Cardiac fibroblast (primary cell): ENCODE measurements around the gene CSTPP1.
"Not testable (repeated sequence)": the region's sequence is repeated elsewhere in the genome, so short reads cannot be mapped to it uniquely, and the experiment has no call there.

Experiments
- DNase-seq, 2 donors: peaks; one replicate each; pipeline versions ENCODE4 v3.0.0 to v3.0.0-alpha.2; 2010; ENCODE audit warnings: low read depth in 2 of 2
- H3K4me3 ChIP-seq, 2 donors: replicated peaks in 1 of 2; 1 replicate in 1 of 2; 2 replicates in 1 of 2; pipeline ENCODE4 v1.5.1; 2011; ENCODE audit warnings: low read depth in 2 of 2, low read length in 2 of 2, mild to moderate bottlenecking in 2 of 2, moderate library complexity in 1 of 2
- TF ChIP-seq, protein P1 (sequence below): IDR thresholded peaks from one replicate; pipeline ENCODE4 v1.5.1; 2011; ENCODE audit warnings: low read depth, mild to moderate bottlenecking, low read length, inconsistent platforms

The CSTPP1 gene

DNA sequence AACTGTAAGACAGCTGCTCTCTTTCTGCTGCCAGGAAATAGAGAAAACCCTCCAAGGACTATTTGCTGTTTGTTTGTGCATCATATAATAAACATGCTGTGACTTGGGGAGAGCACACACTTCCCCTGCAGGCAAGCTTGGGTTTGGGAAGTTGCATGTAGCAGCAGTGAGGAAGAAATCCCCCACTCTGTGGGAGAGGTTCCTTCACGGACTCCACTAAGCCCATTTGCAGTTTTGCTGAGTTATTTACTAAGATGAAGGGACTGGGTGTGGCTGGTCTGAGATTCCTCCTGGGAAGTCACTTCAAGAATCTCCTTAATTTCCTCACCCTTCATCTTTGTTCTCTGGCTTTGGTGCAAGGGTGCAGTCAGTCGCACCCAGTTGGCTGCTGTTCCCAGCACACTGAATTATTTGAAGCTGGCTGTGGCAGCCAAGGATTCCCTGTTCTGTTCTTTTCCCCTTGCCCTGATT is 135.3 kb downstream of the CSTPP1 start:
- DNase-seq: peak in 1 of 2 donors; percentile 18
- no peak overlapping the region for H3K4me3 ChIP-seq
- TF ChIP-seq, protein P1, sequence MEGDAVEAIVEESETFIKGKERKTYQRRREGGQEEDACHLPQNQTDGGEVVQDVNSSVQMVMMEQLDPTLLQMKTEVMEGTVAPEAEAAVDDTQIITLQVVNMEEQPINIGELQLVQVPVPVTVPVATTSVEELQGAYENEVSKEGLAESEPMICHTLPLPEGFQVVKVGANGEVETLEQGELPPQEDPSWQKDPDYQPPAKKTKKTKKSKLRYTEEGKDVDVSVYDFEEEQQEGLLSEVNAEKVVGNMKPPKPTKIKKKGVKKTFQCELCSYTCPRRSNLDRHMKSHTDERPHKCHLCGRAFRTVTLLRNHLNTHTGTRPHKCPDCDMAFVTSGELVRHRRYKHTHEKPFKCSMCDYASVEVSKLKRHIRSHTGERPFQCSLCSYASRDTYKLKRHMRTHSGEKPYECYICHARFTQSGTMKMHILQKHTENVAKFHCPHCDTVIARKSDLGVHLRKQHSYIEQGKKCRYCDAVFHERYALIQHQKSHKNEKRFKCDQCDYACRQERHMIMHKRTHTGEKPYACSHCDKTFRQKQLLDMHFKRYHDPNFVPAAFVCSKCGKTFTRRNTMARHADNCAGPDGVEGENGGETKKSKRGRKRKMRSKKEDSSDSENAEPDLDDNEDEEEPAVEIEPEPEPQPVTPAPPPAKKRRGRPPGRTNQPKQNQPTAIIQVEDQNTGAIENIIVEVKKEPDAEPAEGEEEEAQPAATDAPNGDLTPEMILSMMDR: no peak

DNA sequence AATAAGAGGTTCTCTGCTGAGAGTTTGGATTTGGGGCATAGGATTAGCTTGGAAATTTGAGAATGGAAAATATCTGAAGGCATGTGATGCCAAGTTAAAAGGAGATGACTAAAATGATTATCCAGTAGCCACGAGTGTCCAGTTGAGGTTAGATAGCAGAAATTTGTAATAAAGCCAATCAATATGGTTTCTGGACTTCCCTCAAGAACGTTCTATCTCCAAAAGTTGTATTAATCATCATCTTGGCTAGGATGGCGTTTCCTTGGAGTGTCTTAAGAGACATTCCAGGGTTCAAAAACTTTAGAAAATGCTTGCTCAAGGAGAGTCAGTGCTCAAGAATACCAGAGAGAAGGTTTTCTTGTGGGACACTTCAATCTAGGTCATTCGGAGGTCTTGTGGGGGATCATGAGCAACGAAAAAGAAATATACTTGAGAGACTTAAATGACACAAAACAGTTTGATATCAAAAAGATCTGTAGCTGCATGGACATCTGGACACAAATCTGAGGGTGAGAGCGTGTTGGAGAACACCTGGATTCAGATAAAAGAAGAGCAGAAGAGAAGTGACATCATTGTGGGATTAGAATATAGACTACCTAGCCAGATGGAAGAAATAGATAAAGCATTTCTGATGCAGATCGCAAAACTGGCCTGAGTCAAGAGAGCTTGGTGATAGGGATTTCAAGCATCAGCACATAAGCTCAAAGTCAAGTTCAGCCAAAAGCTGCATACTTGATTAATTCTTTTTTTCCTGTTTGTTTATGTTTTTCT is 142.4 kb downstream of the CSTPP1 start:
- H3K4me3 ChIP-seq: no peak overlapping the region
- TF ChIP-seq, protein P1: no peak
- DNase-seq: peak; percentile 10 to 55

DNA sequence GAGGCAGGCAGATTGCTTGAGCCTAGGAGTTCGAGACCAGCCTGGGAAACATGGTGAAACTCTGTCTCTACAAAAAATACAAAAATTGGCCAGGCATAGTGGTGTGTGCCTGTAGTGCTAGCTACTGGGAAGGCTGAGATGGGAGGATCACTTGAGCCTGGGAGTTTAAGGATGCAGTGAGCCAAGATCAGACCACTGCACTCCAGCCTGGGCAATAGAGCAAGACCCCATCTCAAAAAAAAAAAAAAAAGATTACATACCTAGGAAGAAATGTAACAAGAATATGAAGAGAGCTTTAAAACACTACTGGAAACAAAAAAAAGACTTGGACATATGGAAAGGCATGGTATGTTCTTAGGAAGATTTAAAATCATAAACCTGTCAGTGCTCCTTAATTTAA is 144.2 kb downstream of the CSTPP1 start:
- not testable (repeated sequence) for DNase-seq, H3K4me3 ChIP-seq

DNA sequence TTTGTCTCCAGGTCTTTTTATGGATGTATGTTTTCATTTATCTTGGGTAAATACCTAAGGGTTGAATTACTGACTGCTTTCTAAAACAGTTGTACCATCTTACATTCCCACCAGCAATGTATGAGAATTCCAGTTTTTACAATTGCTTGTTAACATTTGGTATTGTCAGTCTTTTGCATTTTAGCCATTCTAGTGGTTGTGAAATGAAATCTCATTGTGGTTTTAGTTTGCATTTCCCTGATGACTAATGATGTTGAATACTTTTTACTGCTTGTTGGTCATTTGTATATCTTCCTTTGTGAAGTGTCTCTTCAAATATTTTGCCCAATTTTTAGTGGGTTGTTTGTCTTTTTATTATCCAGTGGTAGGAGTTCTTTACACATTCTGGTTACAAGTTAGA is 147.4 kb downstream of the CSTPP1 start:
- TF ChIP-seq, protein P1: no peak
- peak; percentile 57 to 81 for DNase-seq
- H3K4me3 ChIP-seq: no peak overlapping the region

DNA sequence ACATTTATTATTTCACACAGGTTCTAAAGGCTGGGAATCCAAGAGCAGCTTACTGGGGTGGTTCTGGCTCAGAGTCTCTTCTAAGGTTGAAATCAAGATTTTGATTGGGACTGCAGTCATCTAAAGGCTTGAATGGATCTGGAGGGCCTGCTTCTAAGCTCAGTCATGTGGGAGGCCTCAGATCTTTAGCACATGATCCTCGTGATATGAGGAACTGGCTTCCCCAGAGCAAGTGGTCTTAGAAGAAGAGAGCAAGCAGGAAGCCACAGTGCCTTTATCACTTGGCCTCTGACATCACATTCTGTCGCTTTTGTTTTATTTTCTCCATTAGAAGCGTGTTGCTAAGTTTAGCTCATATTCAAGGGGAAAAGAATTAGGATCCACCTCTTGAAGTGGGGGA is 151.2 kb downstream of the CSTPP1 start:
- TF ChIP-seq, protein P1: no peak
- DNase-seq: no peak
- no peak overlapping the region for H3K4me3 ChIP-seq

DNA sequence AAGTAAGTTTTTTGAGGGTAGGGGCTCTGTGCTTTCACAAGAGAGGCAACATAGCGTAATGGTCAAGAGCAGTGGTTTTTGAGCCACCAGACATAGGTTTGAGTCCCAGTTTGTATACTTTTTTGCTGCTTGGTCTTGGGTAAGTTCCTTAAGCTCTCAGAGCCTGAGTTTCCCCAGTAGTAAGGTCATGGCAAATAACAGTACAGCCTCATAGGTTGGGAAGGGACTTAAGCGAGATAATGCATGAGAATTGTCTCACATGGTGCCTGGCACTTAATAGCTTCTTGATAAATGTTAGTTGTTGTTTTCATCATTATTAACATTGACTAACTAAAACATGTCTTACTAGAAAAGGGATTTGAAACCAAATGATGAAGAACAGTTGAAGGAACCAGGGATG is 157.0 kb downstream of the CSTPP1 start:
- DNase-seq: no peak
- no peak overlapping the region for H3K4me3 ChIP-seq
- TF ChIP-seq, protein P1: no peak

DNA sequence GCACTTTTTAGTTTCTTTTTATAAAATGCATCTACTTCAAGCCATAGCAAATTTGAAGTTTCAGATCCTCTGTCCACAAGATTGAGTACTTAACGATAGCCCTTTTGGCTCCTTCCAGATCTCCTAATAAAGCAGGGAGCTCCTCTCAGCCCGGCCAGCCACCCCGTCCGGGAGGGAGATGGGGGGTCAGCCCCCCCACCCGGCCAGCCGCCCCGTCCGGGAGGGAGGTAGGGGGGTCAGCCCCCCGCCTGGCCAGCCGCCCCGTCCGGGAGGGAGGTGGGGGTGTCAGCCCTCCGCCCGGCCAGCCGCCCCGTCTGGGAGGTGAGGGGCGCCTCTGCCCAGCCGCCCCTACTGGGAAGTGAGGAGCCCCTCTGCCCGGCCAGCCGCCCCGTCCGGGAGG is 160.3 kb downstream of the CSTPP1 start:
- not testable (repeated sequence) for DNase-seq

DNA sequence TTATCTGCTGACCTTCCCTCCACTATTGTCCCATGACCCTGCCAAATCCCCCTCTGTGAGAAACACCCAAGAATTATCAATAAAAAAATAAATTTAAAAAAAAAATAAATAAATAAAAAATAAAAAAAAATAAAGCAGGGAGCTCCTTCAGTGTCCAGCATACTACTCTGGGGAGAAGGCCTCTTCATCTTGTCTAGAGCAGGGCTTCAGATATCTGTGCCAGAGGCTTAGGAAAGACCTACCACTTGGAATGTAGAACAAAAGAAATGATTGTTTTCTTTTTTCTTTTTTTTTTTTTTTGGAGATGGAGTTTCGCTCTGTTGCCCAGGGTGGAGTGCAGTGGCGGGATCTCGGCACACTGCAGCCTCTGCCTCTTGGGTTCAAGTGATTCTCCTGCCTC is 161.7 kb downstream of the CSTPP1 start:
- not testable (repeated sequence) for H3K4me3 ChIP-seq, DNase-seq

More for the DNA sequence above, 160.3 kb downstream of the CSTPP1 start:
- H3K4me3 ChIP-seq: not testable (repeated sequence)
